Neuronal stem cell (in vitro differentiated cells): ENCODE measurements around the gene FLT1.

Source experiments
- DNase-seq: peaks from one replicate; pipeline ENCODE4 v3.0.0-alpha.2; 2013; ENCODE audit warnings: low spot score
- H2AFZ ChIP-seq: one replicate; pipeline ENCODE4 v1.6.1; 2013; ENCODE audit warnings: mild to moderate bottlenecking, low read length, inconsistent platforms
- H2AK5ac ChIP-seq: 2 replicates; pipeline ENCODE4 v1.6.1; 2013; ENCODE audit warnings: low read depth, mild to moderate bottlenecking, inconsistent platforms, low read length, moderate library complexity, mixed read lengths
- H2BK120ac ChIP-seq: 2 replicates; pipeline ENCODE4 v1.6.1; 2013; ENCODE audit warnings: low read depth, mild to moderate bottlenecking, inconsistent platforms, low read length, moderate library complexity, mixed read lengths
- H2BK12ac ChIP-seq: one replicate; pipeline ENCODE4 v1.6.1; 2013; ENCODE audit warnings: low read length, inconsistent platforms
- H2BK15ac ChIP-seq: 2 replicates; pipeline ENCODE4 v1.6.1; 2013; ENCODE audit warnings: mild to moderate bottlenecking, low read length, inconsistent platforms, mixed read lengths
- H2BK5ac ChIP-seq: one replicate; pipeline ENCODE4 v1.6.1; 2013; ENCODE audit warnings: inconsistent platforms, mild to moderate bottlenecking, low read length, moderate library complexity
- H3K14ac ChIP-seq: one replicate; pipeline ENCODE4 v1.6.1; 2013; ENCODE audit warnings: low read length, inconsistent platforms
- H3K18ac ChIP-seq: 2 replicates; pipeline ENCODE4 v1.6.1; 2013; ENCODE audit warnings: low read length, inconsistent platforms
- H3K23ac ChIP-seq: 2 replicates; pipeline ENCODE4 v1.6.1; 2013; ENCODE audit warnings: low read depth, mild to moderate bottlenecking, mixed read lengths, low read length, inconsistent platforms; ENCODE audit not compliant: poor library complexity
- H3K27ac ChIP-seq: replicated peaks from 3 replicates; pipeline ENCODE4 v1.5.1; 2013; ENCODE audit warnings: low read length, inconsistent platforms
- H3K27me3 ChIP-seq, 3 experiments: 2 replicates each; pipeline ENCODE4 v1.6.1; 2013; ENCODE audit warnings: low read length in 3 of 3, mild to moderate bottlenecking in 2 of 3, inconsistent platforms in 1 of 3, low read depth in 1 of 3, mixed read lengths in 1 of 3, moderate library complexity in 1 of 3; ENCODE audit not compliant: control insufficient read depth in 3 of 3, insufficient read depth in 3 of 3
- H3K36me3 ChIP-seq, 2 donors: replicated peaks in 1 of 2; 2 replicates each; pipeline ENCODE4 v1.6.1; 2013; ENCODE audit warnings: low read length in 2 of 2; ENCODE audit not compliant: control insufficient read depth in 2 of 2, insufficient read depth in 2 of 2
- H3K4ac ChIP-seq: 2 replicates; pipeline ENCODE4 v1.6.1; 2013; ENCODE audit warnings: inconsistent platforms, mild to moderate bottlenecking, low read length, moderate library complexity
- H3K4me1 ChIP-seq, 2 donors: 1 replicate in 1 of 2; 2 replicates in 1 of 2; pipeline ENCODE4 v1.6.1; 2013; ENCODE audit warnings: low read length in 2 of 2, low read depth in 1 of 2; ENCODE audit not compliant: control insufficient read depth in 2 of 2, insufficient read depth in 1 of 2
- H3K4me2 ChIP-seq: one replicate; pipeline ENCODE4 v1.6.1; 2013; ENCODE audit warnings: mild to moderate bottlenecking, low read length, inconsistent platforms; ENCODE audit not compliant: insufficient read depth, poor library complexity, severe bottlenecking
- H3K4me3 ChIP-seq, 2 donors: 2 replicates each; pipeline ENCODE4 v1.5.1; 2013; ENCODE audit warnings: low read length in 2 of 2, mild to moderate bottlenecking in 2 of 2, inconsistent platforms in 1 of 2, moderate library complexity in 1 of 2
- H3K79me1 ChIP-seq: one replicate; pipeline ENCODE4 v1.6.1; 2013; ENCODE audit warnings: low read depth, mild to moderate bottlenecking, inconsistent platforms, low read length, moderate library complexity
- H3K9ac ChIP-seq: one replicate; pipeline ENCODE4 v1.6.1; 2013; ENCODE audit warnings: mild to moderate bottlenecking, low read depth, low read length, inconsistent platforms; ENCODE audit not compliant: poor library complexity
- H3K9me3 ChIP-seq, 2 donors: replicated peaks in 1 of 2; 2 replicates each; pipeline versions ENCODE3 to v1.6.1; 2013; ENCODE audit warnings: low read length in 2 of 2, mild to moderate bottlenecking in 2 of 2, inconsistent platforms in 1 of 2, low read depth in 1 of 2, mixed read lengths in 1 of 2, moderate library complexity in 1 of 2; ENCODE audit not compliant: control insufficient read depth in 2 of 2, insufficient read depth in 1 of 2
- H4K8ac ChIP-seq: one replicate; pipeline ENCODE4 v1.6.1; 2013; ENCODE audit warnings: low read depth, mild to moderate bottlenecking, inconsistent platforms, low read length, moderate library complexity
- H4K91ac ChIP-seq: one replicate; pipeline ENCODE4 v1.6.1; 2013; ENCODE audit warnings: low read length, low read depth, mild to moderate bottlenecking, inconsistent platforms; ENCODE audit not compliant: poor library complexity
- WGBS, 2 donors: extraction: QIAGEN DNeasy Blood & Tissue Kit; methylation state at CpG; one replicate each; pipeline ENCODE4 v1.1.7; 2013; ENCODE audit warnings: missing lambda C conversion rate in 2 of 2, mixed read lengths in 1 of 2; ENCODE audit not compliant: insufficient read length in 2 of 2, insufficient replicate concordance in 1 of 2; ENCODE audit errors: extremely low coverage in 2 of 2; 5-methylcytosine and 5-hydroxymethylcytosine counted together

FLT1 gene

DNA sequence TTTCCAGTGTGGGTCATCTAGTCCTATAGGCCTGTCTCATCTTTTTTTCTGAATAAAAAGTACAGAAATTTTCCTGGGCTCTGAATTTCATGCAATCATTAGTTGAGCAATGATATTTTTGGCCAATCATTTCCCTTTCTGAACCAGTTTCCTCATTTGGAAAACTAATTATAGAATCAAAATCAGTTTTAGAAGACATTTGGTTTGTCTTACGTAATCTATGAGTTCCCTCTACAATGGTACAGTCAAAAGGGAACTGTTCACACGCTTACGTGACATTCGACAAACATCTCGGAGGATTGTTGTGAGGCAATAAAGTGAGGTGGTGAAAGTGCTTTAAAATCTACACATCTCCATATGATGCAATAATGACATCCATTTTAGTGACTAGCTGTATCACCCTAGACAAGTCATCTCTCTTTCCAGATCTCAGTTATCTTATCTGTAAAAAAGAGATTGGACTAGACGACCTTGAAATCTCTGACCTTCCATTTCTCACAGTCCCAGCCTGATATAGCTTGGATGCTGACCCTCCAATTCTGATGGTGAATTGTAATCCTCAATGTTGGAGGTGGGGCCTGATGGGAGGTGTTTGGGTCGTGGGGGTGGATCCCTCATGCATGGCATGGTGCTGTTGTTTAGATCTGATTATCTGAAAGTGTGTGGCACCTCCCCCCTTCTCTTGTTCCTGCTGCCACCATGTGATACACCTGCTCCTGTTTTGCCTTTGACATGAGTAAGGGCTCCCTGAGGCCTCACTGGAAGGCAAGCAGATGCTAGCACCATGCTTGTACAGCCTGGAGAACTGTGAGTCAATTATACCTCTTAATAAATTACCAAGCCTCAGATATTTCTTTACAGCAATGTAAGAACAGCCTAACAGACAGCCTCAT is 26.7 kb downstream of the FLT1 start:
- H3K36me3 ChIP-seq = no peaks in the 10 kb centered on the region
- DNase-seq = no peak

DNA sequence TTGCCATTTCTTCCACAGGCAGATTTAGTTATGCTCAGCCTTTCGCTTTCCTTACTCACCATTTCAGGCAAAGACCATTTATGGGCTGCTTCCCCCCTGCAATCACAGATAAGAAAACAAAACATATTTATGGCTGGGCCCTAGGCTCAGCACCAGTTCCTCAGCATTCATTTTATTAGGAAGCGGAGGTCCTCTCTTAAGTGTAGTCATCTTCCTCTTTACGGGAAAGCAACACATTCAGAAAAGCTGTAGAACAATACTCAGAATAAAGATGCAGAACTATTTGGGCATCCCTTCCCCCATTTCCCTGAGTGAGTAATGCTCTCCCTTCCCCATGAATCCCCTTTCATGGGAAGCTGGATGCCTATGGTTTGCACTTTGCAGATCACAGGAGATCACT is 27.9 kb downstream of the FLT1 start:
- no peak overlapping the region for H4K8ac ChIP-seq
- no peak overlapping the region for H2BK120ac ChIP-seq
- H3K27ac ChIP-seq = no peak overlapping the region
- no peaks in the 10 kb centered on the region for H3K79me1 ChIP-seq
- no peak overlapping the region for H3K4me2 ChIP-seq
- no peak overlapping the region for H2BK12ac ChIP-seq
- H3K23ac ChIP-seq = no peak overlapping the region
- no peak overlapping the region for H2BK5ac ChIP-seq
- H3K9me3 ChIP-seq = no peaks in the 10 kb centered on the region
- H3K18ac ChIP-seq = no peak overlapping the region
- no peaks in the 10 kb centered on the region for H3K36me3 ChIP-seq
- no peak overlapping the region for H3K4me3 ChIP-seq
- no peak overlapping the region for H2AK5ac ChIP-seq
- H3K4me1 ChIP-seq = no peaks in the 10 kb centered on the region
- H4K91ac ChIP-seq = no peak overlapping the region
- no peak overlapping the region for H2BK15ac ChIP-seq
- no CpG with 5 or more reads among the region's 3 CpGs for WGBS, 2 donors
- H3K4ac ChIP-seq = no peak overlapping the region
- no peak overlapping the region for H2AFZ ChIP-seq
- peaks cover 0 to 12% (median 2%) of the 10 kb centered on the region in 3 experiments for H3K27me3 ChIP-seq
- no peak for DNase-seq
- no peak overlapping the region for H3K9ac ChIP-seq
- no peak overlapping the region for H3K14ac ChIP-seq

More for the DNA sequence above, 26.7 kb downstream of the FLT1 start:
- no peak overlapping the region for H4K8ac ChIP-seq
- H2BK5ac ChIP-seq = no peak overlapping the region
- H3K4me2 ChIP-seq = no peak overlapping the region
- peaks cover 0 to 12% (median 0%) of the 10 kb centered on the region in 3 experiments for H3K27me3 ChIP-seq
- no peak overlapping the region for H2BK120ac ChIP-seq
- no peak overlapping the region for H3K4me3 ChIP-seq
- no CpG with 5 or more reads among the region's 7 CpGs for WGBS, 2 donors
- H3K9ac ChIP-seq = no peak overlapping the region
- no peak overlapping the region for H3K23ac ChIP-seq
- H2AFZ ChIP-seq = no peak overlapping the region
- no peak overlapping the region for H3K18ac ChIP-seq
- H3K9me3 ChIP-seq = no peaks in the 10 kb centered on the region
- H3K27ac ChIP-seq = no peak overlapping the region
- H2BK12ac ChIP-seq = no peak overlapping the region
- H2AK5ac ChIP-seq = no peak overlapping the region
- H4K91ac ChIP-seq = no peak overlapping the region
- no peak overlapping the region for H3K14ac ChIP-seq
- no peaks in the 10 kb centered on the region for H3K4me1 ChIP-seq
- no peak overlapping the region for H3K4ac ChIP-seq
- H2BK15ac ChIP-seq = no peak overlapping the region
- no peaks in the 10 kb centered on the region for H3K79me1 ChIP-seq

DNA sequence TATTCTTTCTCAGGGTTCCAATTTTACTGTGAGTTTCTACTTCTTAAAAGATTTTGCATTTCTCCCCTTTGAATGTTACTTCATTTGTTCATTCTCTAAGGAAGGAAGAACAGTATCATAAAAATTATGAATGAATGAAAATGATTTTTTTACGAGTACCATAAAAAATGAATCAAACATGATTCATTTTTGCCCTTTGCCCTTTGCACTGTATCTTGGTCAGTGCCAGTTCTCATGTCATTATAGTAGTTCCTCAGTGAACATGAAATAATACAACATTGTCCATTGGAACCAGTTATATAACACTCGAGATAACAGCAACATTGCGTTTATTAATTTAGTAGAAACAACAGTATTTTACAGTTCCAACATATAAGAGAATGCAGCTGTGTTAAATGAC is 28.8 kb downstream of the FLT1 start:
- Histone ChIP-seq H2AFZ (no peak overlapping the region), H4K8ac (no peak overlapping the region), H2BK12ac (no peak overlapping the region), H2BK15ac (no peak overlapping the region), H4K91ac (no peak overlapping the region), H3K4me2 (no peak overlapping the region), H2BK120ac (no peak overlapping the region), H3K4me3 (no peak overlapping the region), H2AK5ac (no peak overlapping the region), H3K23ac (no peak overlapping the region), H3K4me1 (no peaks in the 10 kb centered on the region), H2BK5ac (no peak overlapping the region), H3K36me3 (no peaks in the 10 kb centered on the region), H3K4ac (no peak overlapping the region), H3K9ac (no peak overlapping the region), H3K14ac (no peak overlapping the region), H3K79me1 (no peaks in the 10 kb centered on the region), H3K18ac (no peak overlapping the region), H3K27ac (no peak overlapping the region), H3K9me3 (no peaks in the 10 kb centered on the region), H3K27me3 (peaks cover 0 to 10% (median 2%) of the 10 kb centered on the region in 3 experiments)
- no peak for DNase-seq
- no CpG with 5 or more reads among the region's 3 CpGs for WGBS, 2 donors

DNA sequence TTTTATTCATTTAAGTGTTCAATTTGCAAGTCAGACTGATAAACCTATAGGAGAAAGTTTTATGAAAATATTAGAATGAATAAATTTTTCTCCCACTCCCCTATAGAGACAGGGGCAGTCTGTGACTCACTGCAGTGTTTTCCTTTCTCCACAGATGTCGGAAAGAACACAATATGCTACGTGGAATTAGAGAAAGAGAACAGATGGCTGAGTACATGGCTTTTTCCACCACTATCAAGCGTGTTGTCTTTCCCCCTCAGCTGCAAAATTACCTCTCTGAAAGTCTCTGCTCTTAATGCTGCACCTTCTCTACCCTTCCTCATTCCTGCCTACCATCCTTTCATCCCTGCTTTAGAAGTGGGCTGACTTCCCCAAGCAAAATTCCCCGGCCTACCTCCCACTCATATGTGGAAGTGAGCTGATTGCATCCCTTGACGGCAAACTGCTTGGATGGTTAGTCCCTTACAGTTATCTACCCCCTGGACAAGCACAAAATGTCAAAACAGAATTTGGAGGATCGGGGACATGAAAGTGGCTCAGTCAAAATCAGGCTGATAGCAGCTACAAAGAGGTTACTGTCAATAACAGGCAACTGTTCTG is 30.0 kb downstream of the FLT1 start:
- Histone ChIP-seq H3K4me1 (no peaks in the 10 kb centered on the region), H3K36me3 (no peaks in the 10 kb centered on the region), H4K8ac (no peak overlapping the region), H2BK120ac (no peak overlapping the region), H4K91ac (no peak overlapping the region), H3K79me1 (no peaks in the 10 kb centered on the region), H2BK12ac (no peak overlapping the region), H3K18ac (no peak overlapping the region), H3K27ac (no peak overlapping the region), H2BK15ac (no peak overlapping the region), H2AK5ac (no peak overlapping the region), H2BK5ac (no peak overlapping the region), H3K4me2 (no peak overlapping the region), H3K14ac (no peak overlapping the region), H3K27me3 (peaks cover 0 to 8% (median 2%) of the 10 kb centered on the region in 3 experiments), H3K9ac (no peak overlapping the region), H3K4me3 (no peak overlapping the region), H2AFZ (no peak overlapping the region), H3K9me3 (no peaks in the 10 kb centered on the region), H3K23ac (no peak overlapping the region), H3K4ac (no peak overlapping the region)
- no CpG with 5 or more reads among the region's 6 CpGs for WGBS, 2 donors
- no peak for DNase-seq
